Measurements from ENCODE around the gene PRR27. TPM values are rescaled to one million over a fixed set of nuclear protein-coding genes. Genes with fewer than 3 reads are reported as not detected.

Gene PRR27
- total and polyA plus RNA-seq, 9 of the 15 experiments (the other 6 are each of a cell fraction or from before 2014, with no cell fraction given) = not detected

Other genes with a start within 250 kb of the PRR27 start
Only the 7 nearest of the 12 such genes appear.
- not detected in 2 replicates for gene STATH, start 158.3 kb upstream of the PRR27 start, total RNA-seq (2014; rRNA removed)
- gene STATH, start 158.3 kb upstream of the PRR27 start, total RNA-seq (2014; rRNA removed; fragmentation: Illumina TruSeq; extraction: Trizol) = not detected in 2 replicates
- gene STATH, start 158.3 kb upstream of the PRR27 start, total RNA-seq (2015; rRNA removed; fragmentation: Illumina TruSeq; extraction: Trizol) = not detected in 2 replicates
- gene STATH, start 158.3 kb upstream of the PRR27 start, total RNA-seq (2021) = not detected in 2 replicates
- gene STATH, start 158.3 kb upstream of the PRR27 start, polyA plus RNA-seq (2011; rRNA removed) = not detected in 2 replicates
- gene STATH, start 158.3 kb upstream of the PRR27 start, polyA plus RNA-seq (2014; fragmentation: Illumina TruSeq; extraction: Trizol) = not detected in 2 replicates
- gene STATH, start 158.3 kb upstream of the PRR27 start, polyA plus RNA-seq (2014; fragmentation: Nextera tagmentation; extraction: Ambion mirVana) = not detected
- not detected in 2 replicates for gene STATH, start 158.3 kb upstream of the PRR27 start, polyA plus RNA-seq (2014; rRNA removed)
- not detected in 2 replicates for gene HTN3, start 125.8 kb upstream of the PRR27 start, total RNA-seq (2014; rRNA removed)
- gene HTN3, start 125.8 kb upstream of the PRR27 start, total RNA-seq (2014; rRNA removed; fragmentation: Illumina TruSeq; extraction: Trizol) = not detected in 2 replicates
- gene HTN3, start 125.8 kb upstream of the PRR27 start, total RNA-seq (2015; rRNA removed; fragmentation: Illumina TruSeq; extraction: Trizol) = not detected in 2 replicates
- gene HTN3, start 125.8 kb upstream of the PRR27 start, total RNA-seq (2021) = not detected in 2 replicates
- gene HTN3, start 125.8 kb upstream of the PRR27 start, polyA plus RNA-seq (2011; rRNA removed) = not detected in 2 replicates
- gene HTN3, start 125.8 kb upstream of the PRR27 start, polyA plus RNA-seq (2014; fragmentation: Illumina TruSeq; extraction: Trizol) = not detected in 2 replicates
- gene HTN3, start 125.8 kb upstream of the PRR27 start, polyA plus RNA-seq (2014; fragmentation: Nextera tagmentation; extraction: Ambion mirVana) = not detected
- gene HTN3, start 125.8 kb upstream of the PRR27 start, polyA plus RNA-seq (2014; rRNA removed) = not detected in 2 replicates
- not detected in 2 replicates for gene HTN1, start 103.8 kb upstream of the PRR27 start, total RNA-seq (2014; rRNA removed)
- not detected in 2 replicates for gene HTN1, start 103.8 kb upstream of the PRR27 start, total RNA-seq (2014; rRNA removed; fragmentation: Illumina TruSeq; extraction: Trizol)
- not detected in 2 replicates for gene HTN1, start 103.8 kb upstream of the PRR27 start, total RNA-seq (2015; rRNA removed; fragmentation: Illumina TruSeq; extraction: Trizol)
- gene HTN1, start 103.8 kb upstream of the PRR27 start, total RNA-seq (2021) = not detected in 2 replicates
- not detected in 2 replicates for gene HTN1, start 103.8 kb upstream of the PRR27 start, polyA plus RNA-seq (2011; rRNA removed)
- not detected in 2 replicates for gene HTN1, start 103.8 kb upstream of the PRR27 start, polyA plus RNA-seq (2014; fragmentation: Illumina TruSeq; extraction: Trizol)
- not detected for gene HTN1, start 103.8 kb upstream of the PRR27 start, polyA plus RNA-seq (2014; fragmentation: Nextera tagmentation; extraction: Ambion mirVana)
- gene HTN1, start 103.8 kb upstream of the PRR27 start, polyA plus RNA-seq (2014; rRNA removed) = not detected in 2 replicates
- gene ODAM, start 41.5 kb downstream of the PRR27 start, total RNA-seq (2014; rRNA removed) = not detected in 2 replicates
- gene ODAM, start 41.5 kb downstream of the PRR27 start, total RNA-seq (2014; rRNA removed; fragmentation: Illumina TruSeq; extraction: Trizol) = not detected in 2 replicates
- gene ODAM, start 41.5 kb downstream of the PRR27 start, total RNA-seq (2015; rRNA removed; fragmentation: Illumina TruSeq; extraction: Trizol) = not detected in 2 replicates
- not detected in 2 replicates for gene ODAM, start 41.5 kb downstream of the PRR27 start, total RNA-seq (2021)
- not detected in 2 replicates for gene ODAM, start 41.5 kb downstream of the PRR27 start, polyA plus RNA-seq (2011; rRNA removed)
- gene ODAM, start 41.5 kb downstream of the PRR27 start, polyA plus RNA-seq (2014; fragmentation: Illumina TruSeq; extraction: Trizol) = not detected in 2 replicates
- gene ODAM, start 41.5 kb downstream of the PRR27 start, polyA plus RNA-seq (2014; fragmentation: Nextera tagmentation; extraction: Ambion mirVana) = not detected
- gene ODAM, start 41.5 kb downstream of the PRR27 start, polyA plus RNA-seq (2014; rRNA removed) = not detected in 2 replicates
- not detected in 2 replicates for gene FDCSP, start 71.9 kb downstream of the PRR27 start, total RNA-seq (2014; rRNA removed)
- not detected in 2 replicates for gene FDCSP, start 71.9 kb downstream of the PRR27 start, total RNA-seq (2014; rRNA removed; fragmentation: Illumina TruSeq; extraction: Trizol)
- gene FDCSP, start 71.9 kb downstream of the PRR27 start, total RNA-seq (2015; rRNA removed; fragmentation: Illumina TruSeq; extraction: Trizol) = not detected in 2 replicates
- gene FDCSP, start 71.9 kb downstream of the PRR27 start, total RNA-seq (2021) = not detected in 2 replicates
- not detected in 2 replicates for gene FDCSP, start 71.9 kb downstream of the PRR27 start, polyA plus RNA-seq (2011; rRNA removed)
- gene FDCSP, start 71.9 kb downstream of the PRR27 start, polyA plus RNA-seq (2014; fragmentation: Illumina TruSeq; extraction: Trizol) = not detected in 2 replicates
- gene FDCSP, start 71.9 kb downstream of the PRR27 start, polyA plus RNA-seq (2014; fragmentation: Nextera tagmentation; extraction: Ambion mirVana) = not detected
- gene FDCSP, start 71.9 kb downstream of the PRR27 start, polyA plus RNA-seq (2014; rRNA removed) = not detected in 2 replicates
- not detected in 2 replicates for gene CSN3, start 88.4 kb downstream of the PRR27 start, total RNA-seq (2014; rRNA removed)
- not detected in 2 replicates for gene CSN3, start 88.4 kb downstream of the PRR27 start, total RNA-seq (2014; rRNA removed; fragmentation: Illumina TruSeq; extraction: Trizol)
- gene CSN3, start 88.4 kb downstream of the PRR27 start, total RNA-seq (2015; rRNA removed; fragmentation: Illumina TruSeq; extraction: Trizol) = not detected in 2 replicates
- gene CSN3, start 88.4 kb downstream of the PRR27 start, total RNA-seq (2021) = not detected in 2 replicates
- gene CSN3, start 88.4 kb downstream of the PRR27 start, polyA plus RNA-seq (2011; rRNA removed) = not detected in 2 replicates
- gene CSN3, start 88.4 kb downstream of the PRR27 start, polyA plus RNA-seq (2014; fragmentation: Illumina TruSeq; extraction: Trizol) = not detected in 2 replicates
- gene CSN3, start 88.4 kb downstream of the PRR27 start, polyA plus RNA-seq (2014; fragmentation: Nextera tagmentation; extraction: Ambion mirVana) = not detected
- not detected in 2 replicates for gene CSN3, start 88.4 kb downstream of the PRR27 start, polyA plus RNA-seq (2014; rRNA removed)
- gene CABS1, start 180.7 kb downstream of the PRR27 start, total RNA-seq (2014; rRNA removed) = not detected in 2 replicates
- gene CABS1, start 180.7 kb downstream of the PRR27 start, total RNA-seq (2014; rRNA removed; fragmentation: Illumina TruSeq; extraction: Trizol) = not detected in 2 replicates
- not detected in 2 replicates for gene CABS1, start 180.7 kb downstream of the PRR27 start, total RNA-seq (2015; rRNA removed; fragmentation: Illumina TruSeq; extraction: Trizol)
- gene CABS1, start 180.7 kb downstream of the PRR27 start, total RNA-seq (2021) = not detected in 2 replicates
- gene CABS1, start 180.7 kb downstream of the PRR27 start, polyA plus RNA-seq (2011; rRNA removed) = not detected in 2 replicates
- gene CABS1, start 180.7 kb downstream of the PRR27 start, polyA plus RNA-seq (2014; fragmentation: Illumina TruSeq; extraction: Trizol) = not detected in 2 replicates
- gene CABS1, start 180.7 kb downstream of the PRR27 start, polyA plus RNA-seq (2014; fragmentation: Nextera tagmentation; extraction: Ambion mirVana) = not detected
- gene CABS1, start 180.7 kb downstream of the PRR27 start, polyA plus RNA-seq (2014; rRNA removed) = not detected in 2 replicates